GM23248 (cell line): ENCODE results near the gene ARHGAP23. TPM values are rescaled to one million over a fixed set of nuclear protein-coding genes. Genes with fewer than 3 reads are reported as not detected.

Experiments used
- DNase-seq: peaks from one replicate; pipeline ENCODE4 v3.0.0-alpha.2; 2015
- H2AFZ ChIP-seq: fragments of 200-600 bp; sonication (generic); 2 replicates; pipeline ENCODE4 v1.6.1; 2016; ENCODE audit warnings: antibody characterized with exemption
- H3F3A ChIP-seq: fragments of 200-600 bp; sonication (generic); 2 replicates; pipeline ENCODE4 v1.6.1; 2016; ENCODE audit warnings: mild to moderate bottlenecking, antibody characterized with exemption, mixed run types; ENCODE audit not compliant: insufficient read depth
- H3K27ac ChIP-seq: fragments of 200-600 bp; sonication (generic); 2 replicates; pipeline ENCODE4 v1.5.1; 2016; ENCODE audit warnings: mild to moderate bottlenecking
- H3K27me3 ChIP-seq: fragments of 200-600 bp; sonication (generic); replicated peaks from 2 replicates; pipeline ENCODE4 v1.6.1; 2016; ENCODE audit warnings: mild to moderate bottlenecking; ENCODE audit not compliant: insufficient read depth
- H3K36me3 ChIP-seq: fragments of 200-600 bp; sonication (generic); 2 replicates; pipeline ENCODE4 v1.6.1; 2016; ENCODE audit warnings: low read depth, mild to moderate bottlenecking
- H3K4me1 ChIP-seq: fragments of 200-600 bp; sonication (generic); 2 replicates; pipeline ENCODE4 v1.6.1; 2016; ENCODE audit warnings: mild to moderate bottlenecking; ENCODE audit not compliant: insufficient read depth
- H3K4me2 ChIP-seq: fragments of 200-600 bp; sonication (generic); one replicate; pipeline ENCODE4 v1.6.1; 2016; ENCODE audit warnings: mild to moderate bottlenecking; ENCODE audit not compliant: unreplicated experiment
- H3K4me3 ChIP-seq: fragments of 200-600 bp; sonication (generic); 2 replicates; pipeline ENCODE4 v1.5.1; 2016; ENCODE audit warnings: mild to moderate bottlenecking
- H3K79me2 ChIP-seq: fragments of 200-600 bp; sonication (generic); 2 replicates; pipeline ENCODE4 v1.6.1; 2016; ENCODE audit warnings: mild to moderate bottlenecking; ENCODE audit not compliant: insufficient read depth
- H3K9ac ChIP-seq: fragments of 200-600 bp; sonication (generic); 2 replicates; pipeline ENCODE4 v1.6.1; 2016; ENCODE audit warnings: mild to moderate bottlenecking
- H3K9me2 ChIP-seq: fragments of 200-600 bp; sonication (generic); 2 replicates; pipeline ENCODE4 v1.6.1; 2016; ENCODE audit warnings: mixed run types, mild to moderate bottlenecking, moderate library complexity; ENCODE audit not compliant: insufficient read depth
- H3K9me3 ChIP-seq: fragments of 200-600 bp; sonication (generic); one replicate; pipeline ENCODE4 v1.6.1; 2017; ENCODE audit warnings: low read depth
- H4K20me1 ChIP-seq: fragments of 200-600 bp; sonication (generic); 2 replicates; pipeline ENCODE4 v1.6.0; 2016; ENCODE audit not compliant: insufficient read depth
- EZH2 ChIP-seq: fragments of 200-600 bp; sonication (generic); IDR thresholded peaks from 2 replicates; pipeline ENCODE4 v1.6.1; 2018; ENCODE audit warnings: antibody characterized with exemption, mild to moderate bottlenecking; ENCODE audit not compliant: insufficient read depth, poor library complexity, severe bottlenecking
- EZH2phosphoT487 ChIP-seq: fragments of 200-600 bp; sonication (generic); IDR thresholded peaks from 2 replicates; pipeline ENCODE4 v1.6.1; 2018; ENCODE audit warnings: antibody characterized with exemption, moderate library complexity, mild to moderate bottlenecking, low read depth; ENCODE audit not compliant: insufficient read depth
- WGBS, 2 experiments: methylation state at CpG; one replicate each; pipeline ENCODE4 v1.1.6; 2015 to 2017; ENCODE audit warnings: low lambda C conversion rate in 2 of 2, low coverage in 1 of 2; ENCODE audit errors: missing lambda C conversion rate in 2 of 2; 5-methylcytosine and 5-hydroxymethylcytosine counted together
- in situ Hi-C: fragments of 300-500 bp; cut with MboI; formaldehyde crosslinking; loops from 2 replicates; pipeline ENCODE4 v1.15.0; 2020
- polyA plus RNA-seq: library from polyadenylated mRNA; unstranded; fragments of >200 nt; fragmentation: Nextera tagmentation; extraction: Ambion mirVana; gene quantifications from 2 replicates; pipeline ENCODE4 v1.2.1, GENCODE V29; 2016
- total RNA-seq: library from RNA; depleted of rRNA; stranded (reverse); fragments of >200 nt; shearing (Covaris generic); gene quantifications from 2 replicates; pipeline ENCODE4 v1.2.3, GENCODE V29; 2014

The ARHGAP23 gene
- total and polyA plus RNA-seq, 2 experiments from 2014 or later = 6.6 to 69.4 TPM

DNA sequence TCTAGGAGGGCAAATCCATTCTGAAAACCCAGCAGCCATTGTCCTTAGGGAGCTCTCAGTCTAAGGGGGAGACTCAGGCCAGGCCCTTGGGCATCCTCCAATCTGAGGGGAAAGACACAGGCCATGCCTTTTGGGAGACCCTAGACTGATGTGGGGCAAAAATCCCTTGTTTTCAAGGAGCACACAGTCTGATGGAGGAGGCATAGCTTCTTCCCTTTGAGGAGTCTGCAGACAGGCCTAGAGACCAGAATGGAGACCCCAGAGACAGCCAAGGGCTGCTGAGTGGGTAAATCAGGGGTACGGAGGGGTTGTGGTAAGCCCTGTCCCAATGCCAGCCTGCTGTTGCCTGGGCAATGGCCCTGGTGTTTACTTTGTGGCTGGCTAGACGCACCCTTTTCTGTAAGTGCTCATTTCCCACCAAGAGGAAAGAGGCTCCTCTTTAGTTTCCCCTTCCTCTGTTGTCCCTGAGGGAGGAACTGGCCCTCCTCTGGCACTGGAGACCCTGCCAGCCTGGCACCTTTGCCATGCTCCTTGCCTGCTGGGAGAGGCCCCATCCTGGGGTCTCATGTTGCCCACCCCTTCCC lies 19.3 kb downstream of the ARHGAP23 start:
- no peak for DNase-seq
- peaks cover 60% of the 10 kb centered on the region for H3K4me1 ChIP-seq
- peak overlapping the region; percentile 16; the same call in 1 of the 2 replicates for H3K9ac ChIP-seq
- 87 to 100% methylated on average over 2 of the region's 2 CpGs for whole genome bisulfite sequencing, 2 experiments
- no peaks in the 10 kb centered on the region for H4K20me1 ChIP-seq
- no peak overlapping the region for H3K4me2 ChIP-seq
- H2AFZ ChIP-seq = no peak overlapping the region
- no peaks in the 10 kb centered on the region for H3K9me3 ChIP-seq
- no peak overlapping the region for H3K4me3 ChIP-seq
- peak overlapping the region; percentile 3; the same call in 1 of the 2 replicates for H3K27ac ChIP-seq
- no peaks in the 10 kb centered on the region for H3K36me3 ChIP-seq
- no peaks in the 10 kb centered on the region for H3K27me3 ChIP-seq
- no peaks in the 10 kb centered on the region for H3K9me2 ChIP-seq
- H3F3A ChIP-seq = peaks cover 20% of the 10 kb centered on the region
- H3K79me2 ChIP-seq = peaks cover 87% of the 10 kb centered on the region
- no peak for TF ChIP-seq EZH2phosphoT487
- no peak for TF ChIP-seq EZH2
- in situ Hi-C loops = no loop called here

DNA sequence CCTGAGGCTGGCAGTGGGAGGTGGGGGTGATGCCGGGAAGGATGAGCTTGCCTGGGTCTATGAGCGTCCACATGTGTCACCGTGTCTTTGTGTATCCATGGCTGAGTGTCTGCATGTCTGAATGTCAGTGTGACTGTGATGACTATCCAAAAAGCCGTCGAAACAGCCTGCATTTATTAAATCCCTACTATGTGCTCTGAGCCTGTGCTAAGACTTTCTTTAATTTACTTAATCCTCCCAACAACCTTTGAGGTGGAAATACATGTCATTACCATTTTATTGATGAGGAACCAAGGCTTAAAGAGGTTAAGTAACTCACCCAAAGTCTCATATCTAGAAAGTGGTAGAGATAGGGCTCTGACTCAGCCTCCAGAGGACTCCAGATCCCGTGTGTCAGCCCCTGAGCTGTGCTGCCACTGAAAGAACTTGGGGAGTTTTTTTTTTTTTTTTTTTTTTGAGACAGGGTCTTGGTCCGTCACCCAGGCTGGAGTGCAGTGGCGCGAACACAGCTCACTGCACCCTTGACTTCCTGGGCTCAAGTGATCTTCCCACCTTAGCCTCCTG lies 20.0 kb downstream of the ARHGAP23 start:
- Histone ChIP-seq H4K20me1 (no peaks in the 10 kb centered on the region), H3K36me3 (no peaks in the 10 kb centered on the region), H3F3A (peaks cover 26% of the 10 kb centered on the region), H3K4me3 (no peak overlapping the region), H3K4me2 (peak overlapping the region; percentile 18), H3K9me2 (no peaks in the 10 kb centered on the region), H3K9ac (peak overlapping the region; percentile 16; the same call in 1 of the 2 replicates), H3K9me3 (no peaks in the 10 kb centered on the region), H3K79me2 (peaks cover 87% of the 10 kb centered on the region), H3K4me1 (peaks cover 60% of the 10 kb centered on the region), H3K27ac (peak overlapping the region; percentile 3; the same call in 1 of the 2 replicates), H3K27me3 (no peaks in the 10 kb centered on the region), H2AFZ (no peak overlapping the region)
- in situ Hi-C loops = no loop called here
- whole genome bisulfite sequencing, 2 experiments = 77 to 78% methylated on average over 9 of the region's 9 CpGs
- peak; percentile 57 for DNase-seq
- TF ChIP-seq EZH2phosphoT487 (no peak), EZH2 (no peak)

DNA sequence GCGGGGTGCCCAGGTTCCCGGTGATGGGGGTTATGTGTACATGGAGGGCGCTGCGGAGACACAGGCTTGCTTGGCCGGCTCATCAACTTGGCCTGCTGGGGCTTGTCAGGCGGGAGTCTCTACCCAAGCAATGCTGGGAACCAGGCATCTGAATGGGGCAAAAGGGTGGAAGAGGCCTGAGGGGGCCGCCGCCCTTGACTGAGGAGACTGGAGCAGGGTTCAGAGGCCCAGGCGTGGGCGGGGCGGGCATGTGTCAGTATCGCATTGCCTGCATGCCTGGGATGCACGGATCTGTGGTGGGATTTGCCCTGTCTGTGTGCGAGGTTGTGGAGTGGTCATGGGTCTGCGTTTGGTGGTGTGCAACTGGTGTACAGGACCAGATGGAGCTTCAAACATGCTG lies 21.1 kb downstream of the ARHGAP23 start:
- peaks cover 58% of the 10 kb centered on the region for H3K4me1 ChIP-seq
- no peak overlapping the region for H3K9ac ChIP-seq
- H3K79me2 ChIP-seq = peaks cover 85% of the 10 kb centered on the region
- no peak overlapping the region for H3K27ac ChIP-seq
- no peak overlapping the region for H2AFZ ChIP-seq
- H4K20me1 ChIP-seq = no peaks in the 10 kb centered on the region
- H3K9me2 ChIP-seq = no peaks in the 10 kb centered on the region
- H3F3A ChIP-seq = peaks cover 26% of the 10 kb centered on the region
- H3K4me3 ChIP-seq = no peak overlapping the region
- WGBS, 2 experiments = 87 to 91% methylated on average over 14 to 15 of the region's 15 CpGs
- H3K9me3 ChIP-seq = no peaks in the 10 kb centered on the region
- H3K4me2 ChIP-seq = no peak overlapping the region
- H3K36me3 ChIP-seq = no peaks in the 10 kb centered on the region
- no peaks in the 10 kb centered on the region for H3K27me3 ChIP-seq
- in situ Hi-C loops = no loop called here
- TF ChIP-seq EZH2 (no peak), EZH2phosphoT487 (no peak)
- peak; percentile 27 for DNase-seq

DNA sequence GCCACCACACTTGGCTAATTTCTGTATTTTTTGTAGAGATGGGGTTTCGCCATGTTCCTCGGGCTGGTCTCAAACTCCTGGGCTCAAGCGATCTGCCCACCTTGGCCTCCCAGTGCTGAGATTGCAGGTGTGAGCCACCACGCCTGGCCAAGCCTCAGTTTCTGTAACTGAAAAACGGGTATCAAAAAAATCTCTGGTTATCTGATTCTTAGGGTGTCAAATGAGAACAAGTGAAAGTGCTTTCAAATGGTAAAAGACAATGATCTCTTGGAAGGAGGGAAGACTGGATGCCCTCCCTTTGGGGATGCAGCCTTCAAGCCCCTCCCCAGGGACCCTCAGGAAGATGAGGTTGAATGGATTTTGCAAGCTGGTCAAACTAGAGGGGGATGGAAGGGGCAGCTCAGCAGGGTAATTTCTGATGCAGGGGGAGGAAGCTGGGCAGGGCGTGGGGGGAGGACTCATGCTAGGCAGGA lies 22.3 kb downstream of the ARHGAP23 start:
- WGBS, 2 experiments = 72 to 82% methylated on average over 5 to 6 of the region's 6 CpGs

More for the DNA sequence above, 22.3 kb downstream of the ARHGAP23 start:
- H3K9ac ChIP-seq = peak overlapping the region; percentile 61
- peaks cover 87% of the 10 kb centered on the region for H3K79me2 ChIP-seq
- H3K27me3 ChIP-seq = no peaks in the 10 kb centered on the region
- no peaks in the 10 kb centered on the region for H3K9me2 ChIP-seq
- no peaks in the 10 kb centered on the region for H3K9me3 ChIP-seq
- H2AFZ ChIP-seq = no peak overlapping the region
- peak overlapping the region; percentile 81 for H3K4me2 ChIP-seq
- in situ Hi-C loops = no loop called here
- no peak for DNase-seq
- H3K36me3 ChIP-seq = no peaks in the 10 kb centered on the region
- H3F3A ChIP-seq = peaks cover 26% of the 10 kb centered on the region
- H3K4me3 ChIP-seq = peak overlapping the region; percentile 62
- 0 out of 2 replicates have a peak, but pooled peaks cover 5% of the 10 kb centered on the region for H4K20me1 ChIP-seq
- peak overlapping the region; percentile 80 for H3K27ac ChIP-seq
- TF ChIP-seq EZH2phosphoT487 = no peak
- TF ChIP-seq EZH2 = no peak
- H3K4me1 ChIP-seq = peaks cover 68% of the 10 kb centered on the region
